Central memory CD8-positive, alpha-beta T cell (primary cell): ENCODE measurements around the gene TFCP2L1.

ENCODE experiments used
- ATAC-seq: fragments of 150-1000 bp; cut with Tn5 transposase; replicated peaks from 2 replicates; pipeline ENCODE4 v1.10.0; 2022; ENCODE audit warnings: mild to moderate bottlenecking, moderate FRiP score, moderate number of reproducible peaks; ENCODE audit not compliant: poor library complexity, severe bottlenecking; ENCODE audit errors: extremely low read depth
- DNase-seq, 2 donors: peaks; one replicate each; pipeline ENCODE4 v3.0.0; 2021; ENCODE audit warnings: low spot score in 2 of 2
- H3K27ac Mint-ChIP-seq: one replicate; pipeline ENCODE4 v1.8.0; 2022; ENCODE audit warnings: low read depth, mild to moderate bottlenecking, moderate library complexity, mixed read lengths
- H3K27me3 Mint-ChIP-seq: one replicate; pipeline ENCODE4 v1.8.0; 2022; ENCODE audit warnings: mixed read lengths
- H3K36me3 Mint-ChIP-seq: one replicate; pipeline ENCODE4 v1.8.0; 2022; ENCODE audit warnings: mild to moderate bottlenecking, moderate library complexity, mixed read lengths; ENCODE audit not compliant: insufficient read depth
- H3K4me1 Mint-ChIP-seq: one replicate; pipeline ENCODE4 v1.8.0; 2022; ENCODE audit warnings: mixed read lengths
- H3K4me3 Mint-ChIP-seq: one replicate; pipeline ENCODE4 v1.8.0; 2022; ENCODE audit warnings: mild to moderate bottlenecking, moderate library complexity, mixed read lengths
- H3K9me3 Mint-ChIP-seq: one replicate; pipeline ENCODE4 v1.8.0; 2022; ENCODE audit warnings: mixed read lengths

The TFCP2L1 gene

GRCh38 chr2:121214296-121214695 lies 70.7 kb downstream of the TFCP2L1 start:
- H3K36me3 Mint-ChIP-seq: peaks cover 2% of the 10 kb centered on the region
- no peak overlapping the region for H3K4me3 Mint-ChIP-seq
- DNase-seq (no peak), ATAC-seq (no peak)
- no peaks in the 10 kb centered on the region for H3K4me1 Mint-ChIP-seq
- no peak overlapping the region for H3K27ac Mint-ChIP-seq
- H3K27me3 Mint-ChIP-seq: peaks cover 11% of the 10 kb centered on the region
- no peaks in the 10 kb centered on the region for H3K9me3 Mint-ChIP-seq

DNA sequence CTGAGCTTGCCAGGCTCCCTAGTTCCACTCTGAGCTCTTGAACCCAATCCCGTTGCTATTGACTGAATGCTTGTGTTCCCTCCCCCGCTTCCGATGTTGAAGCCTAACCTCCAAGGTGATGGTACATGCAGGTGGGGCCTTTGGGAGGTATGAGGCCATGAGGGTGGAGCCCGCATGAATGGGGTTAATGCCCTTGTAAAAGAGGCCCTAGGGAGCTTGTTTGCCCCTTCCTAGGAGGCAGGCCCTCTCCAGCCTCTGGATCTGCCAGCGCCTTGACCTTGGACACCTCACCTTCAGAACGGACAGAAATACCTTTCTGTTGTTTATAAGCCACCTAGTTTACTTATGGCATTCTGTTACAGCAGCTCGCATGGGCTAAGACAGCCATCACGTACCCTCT lies 71.6 kb downstream of the TFCP2L1 start:
- Mint-ChIP-seq H3K4me1 (no peaks in the 10 kb centered on the region), H3K27ac (no peak overlapping the region), H3K4me3 (no peak overlapping the region), H3K36me3 (peaks cover 2% of the 10 kb centered on the region), H3K27me3 (peaks cover 11% of the 10 kb centered on the region), H3K9me3 (no peaks in the 10 kb centered on the region)
- no peak for ATAC-seq
- no peak for DNase-seq

GRCh38 chr2:121212661-121213325 lies 72.2 kb downstream of the TFCP2L1 start:
- no peak overlapping the region for H3K4me3 Mint-ChIP-seq
- no peaks in the 10 kb centered on the region for H3K9me3 Mint-ChIP-seq
- no peaks in the 10 kb centered on the region for H3K4me1 Mint-ChIP-seq
- no peak for DNase-seq
- H3K27me3 Mint-ChIP-seq: peaks cover 11% of the 10 kb centered on the region
- peaks cover 2% of the 10 kb centered on the region for H3K36me3 Mint-ChIP-seq
- H3K27ac Mint-ChIP-seq: no peak overlapping the region
- ATAC-seq: no peak

- no peak for ATAC-seq
- H3K36me3 Mint-ChIP-seq: peaks cover 2% of the 10 kb centered on the region
Observed at GRCh38 chr2:121211689-121212151, 73.3 kb downstream of the TFCP2L1 start.

DNA sequence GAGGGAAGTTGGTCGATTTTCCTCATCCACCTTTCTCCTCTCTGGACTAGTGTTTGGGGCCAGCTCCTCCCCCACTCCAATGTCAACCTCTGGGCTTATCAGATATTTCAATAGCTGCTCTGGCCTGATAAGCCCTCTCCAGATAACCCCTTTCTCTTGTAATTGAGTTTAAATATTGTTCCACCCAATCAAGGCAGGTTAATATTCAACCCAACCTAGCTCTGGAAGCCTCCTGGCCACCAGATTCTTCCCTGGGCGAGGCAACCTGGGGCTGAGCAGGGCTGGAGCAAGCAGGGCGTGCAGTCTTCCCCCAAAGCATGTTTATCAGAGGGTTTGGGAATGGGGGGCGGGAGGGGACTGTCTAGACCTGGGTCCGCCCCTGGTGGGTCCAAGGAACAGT lies 73.8 kb downstream of the TFCP2L1 start:
- Mint-ChIP-seq H3K36me3 (peaks cover 2% of the 10 kb centered on the region), H3K9me3 (no peaks in the 10 kb centered on the region), H3K4me1 (no peaks in the 10 kb centered on the region), H3K27ac (no peak overlapping the region), H3K27me3 (peaks cover 11% of the 10 kb centered on the region), H3K4me3 (no peak overlapping the region)
- ATAC-seq (no peak), DNase-seq (no peak)

More at GRCh38 chr2:121211689-121212151, 73.3 kb downstream of the TFCP2L1 start:
- H3K4me1 Mint-ChIP-seq: no peaks in the 10 kb centered on the region
- no peak overlapping the region for H3K27ac Mint-ChIP-seq
- H3K27me3 Mint-ChIP-seq: peaks cover 11% of the 10 kb centered on the region
- H3K4me3 Mint-ChIP-seq: no peak overlapping the region
- DNase-seq: no peak
- H3K9me3 Mint-ChIP-seq: no peaks in the 10 kb centered on the region

DNA sequence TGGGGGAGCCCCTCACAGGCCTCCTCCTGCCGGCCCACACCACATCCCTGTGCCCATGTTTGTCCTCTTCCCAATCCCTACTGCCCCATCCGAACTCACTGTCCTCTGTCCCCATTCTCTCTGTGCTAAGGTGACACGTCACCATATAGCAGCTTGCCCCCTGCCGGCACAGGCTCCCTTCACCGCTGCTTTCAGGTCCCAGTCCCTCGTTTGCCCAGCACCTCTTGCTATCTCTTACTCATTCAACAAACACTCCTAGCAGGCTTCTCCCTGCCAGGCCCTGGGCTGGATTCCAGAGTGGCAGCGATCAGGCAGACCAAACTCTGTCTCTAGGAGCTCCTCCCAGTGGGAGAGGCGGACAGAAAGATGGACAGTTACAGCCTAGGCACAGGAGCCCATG lies 74.3 kb downstream of the TFCP2L1 start:
- Mint-ChIP-seq H3K36me3 (peaks cover 2% of the 10 kb centered on the region), H3K4me3 (no peak overlapping the region), H3K27me3 (peaks cover 11% of the 10 kb centered on the region), H3K4me1 (no peaks in the 10 kb centered on the region), H3K27ac (no peak overlapping the region), H3K9me3 (no peaks in the 10 kb centered on the region)
- DNase-seq: no peak
- ATAC-seq: no peak

- ATAC-seq: no peak
- Mint-ChIP-seq H3K27me3 (peaks cover 5% of the 10 kb centered on the region), H3K4me3 (no peak overlapping the region), H3K9me3 (no peaks in the 10 kb centered on the region), H3K27ac (peak overlapping the region; percentile 70), H3K36me3 (peaks cover 2% of the 10 kb centered on the region), H3K4me1 (no peaks in the 10 kb centered on the region)
- no peak for DNase-seq
Observed at GRCh38 chr2:121209014-121209610, 75.9 kb downstream of the TFCP2L1 start.

DNA sequence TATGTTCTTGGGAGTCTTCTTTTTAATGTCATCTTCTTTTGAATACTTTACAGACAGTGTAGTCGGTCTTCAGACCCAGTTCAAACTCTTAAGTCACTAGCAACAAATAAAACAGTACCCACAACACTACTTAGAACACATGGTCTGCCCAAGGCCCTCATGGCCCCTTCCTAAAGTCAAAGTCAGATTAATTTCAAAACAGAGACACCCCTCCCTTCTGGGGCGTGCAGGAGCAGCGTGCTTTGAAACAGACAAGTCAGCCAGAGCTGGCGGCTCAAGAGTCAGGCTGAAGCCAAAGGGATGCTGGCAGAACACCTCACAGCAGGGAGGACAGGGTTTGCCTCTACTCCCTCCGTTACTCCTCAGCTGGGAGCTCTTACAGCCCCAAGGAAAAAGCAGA lies 77.5 kb downstream of the TFCP2L1 start:
- Mint-ChIP-seq H3K27me3 (no peaks in the 10 kb centered on the region), H3K9me3 (no peaks in the 10 kb centered on the region), H3K4me1 (no peaks in the 10 kb centered on the region), H3K27ac (no peak overlapping the region), H3K4me3 (no peak overlapping the region), H3K36me3 (peaks cover 2% of the 10 kb centered on the region)
- ATAC-seq: no peak
- no peak for DNase-seq

- H3K27me3 Mint-ChIP-seq: no peaks in the 10 kb centered on the region
- no peak overlapping the region for H3K4me3 Mint-ChIP-seq
- H3K4me1 Mint-ChIP-seq: no peaks in the 10 kb centered on the region
- H3K27ac Mint-ChIP-seq: no peak overlapping the region
- DNase-seq: no peak
- H3K36me3 Mint-ChIP-seq: peaks cover 2% of the 10 kb centered on the region
- H3K9me3 Mint-ChIP-seq: no peaks in the 10 kb centered on the region
- no peak for ATAC-seq
Observed at GRCh38 chr2:121205321-121205942, 79.6 kb downstream of the TFCP2L1 start.

DNA sequence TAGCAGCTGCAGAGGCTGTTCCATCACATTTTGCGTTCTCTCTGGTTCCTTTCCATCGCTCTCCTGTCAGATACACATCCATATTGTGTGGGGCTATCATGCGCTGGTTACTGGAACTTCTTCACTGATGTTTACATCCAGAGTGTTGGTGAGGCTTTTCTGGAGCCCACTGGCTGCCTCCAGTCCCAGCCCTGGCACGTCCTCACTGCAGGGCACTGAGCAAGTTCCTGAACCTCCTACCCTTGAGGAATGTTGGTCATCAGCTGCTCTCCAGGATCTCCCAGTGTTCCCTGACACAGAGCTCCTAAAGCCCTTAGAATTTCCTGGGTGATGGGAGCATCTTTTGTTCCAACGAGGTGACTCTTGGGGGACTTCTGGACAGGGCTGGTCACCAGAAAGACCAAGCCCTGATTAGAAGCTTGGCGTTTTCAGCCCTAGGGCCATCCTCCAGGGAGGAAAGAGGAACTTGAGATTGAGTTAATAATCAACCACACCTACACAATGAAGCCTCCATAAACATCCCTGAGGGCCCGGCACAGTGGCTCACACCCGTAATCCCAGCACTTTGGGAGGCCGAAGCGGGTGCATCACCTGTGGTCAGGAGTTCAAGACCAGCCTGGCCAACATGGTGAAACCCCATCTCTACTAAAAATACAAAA lies 81.3 kb downstream of the TFCP2L1 start:
- Mint-ChIP-seq H3K36me3 (no peaks in the 10 kb centered on the region), H3K9me3 (no peaks in the 10 kb centered on the region), H3K4me1 (no peaks in the 10 kb centered on the region), H3K27ac (no peak overlapping the region), H3K4me3 (no peak overlapping the region), H3K27me3 (no peaks in the 10 kb centered on the region)
- DNase-seq (no peak), ATAC-seq (no peak)

GRCh38 chr2:121202541-121203310 lies 82.3 kb downstream of the TFCP2L1 start:
- Mint-ChIP-seq H3K4me3 (no peak overlapping the region), H3K36me3 (no peaks in the 10 kb centered on the region), H3K27me3 (no peaks in the 10 kb centered on the region), H3K9me3 (no peaks in the 10 kb centered on the region), H3K27ac (no peak overlapping the region), H3K4me1 (no peaks in the 10 kb centered on the region)
- no peak for ATAC-seq
- no peak for DNase-seq

- Mint-ChIP-seq H3K4me3 (no peak overlapping the region), H3K4me1 (no peaks in the 10 kb centered on the region), H3K27me3 (no peaks in the 10 kb centered on the region)
Observed at GRCh38 chr2:121201796-121202195, 83.2 kb downstream of the TFCP2L1 start.

More at GRCh38 chr2:121201796-121202195, 83.2 kb downstream of the TFCP2L1 start:
- Mint-ChIP-seq H3K9me3 (no peaks in the 10 kb centered on the region), H3K36me3 (no peaks in the 10 kb centered on the region), H3K27ac (no peak overlapping the region)
- DNase-seq (no peak), ATAC-seq (no peak)
